Measurements from ENCODE around the gene CTBP2.

DNA sequence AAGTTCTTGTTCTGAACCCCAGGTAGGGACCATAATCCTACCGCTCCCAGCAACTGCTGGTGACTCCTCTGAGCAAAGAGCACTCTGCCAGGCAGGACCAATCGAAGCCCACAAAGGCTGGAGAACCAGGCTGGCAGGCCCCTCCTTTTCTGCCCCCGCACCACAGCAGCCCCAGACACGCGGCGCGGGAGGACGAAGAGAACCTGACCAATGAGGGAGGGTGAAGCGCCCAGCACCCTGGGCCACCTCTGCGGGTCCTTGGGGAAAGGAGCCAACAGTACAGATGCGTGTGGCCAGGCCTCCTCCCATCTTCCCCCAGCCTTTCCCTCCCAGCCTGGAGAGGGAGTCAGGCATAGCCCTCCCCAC, 25.9 kb downstream of the CTBP2 start:
- TF ChIP-seq CBX5 (IDR thresholded peaks at IDR 0.05; ENCODE audit: low read depth) (no peak), RAD21 (IDR thresholded peaks at IDR 0.05; ENCODE audit: insufficient read depth, low read depth, low read length) (no peak), ZNF217 (IDR thresholded peaks at IDR 0.05) (no peak), FOXK2 (IDR thresholded peaks at IDR 0.05) (no peak)

Measured in GM12878 (cell line).